Osteocyte (in vitro differentiated cells): ENCODE measurements around the gene ART4. TPM values are rescaled to one million over a fixed set of nuclear protein-coding genes. Genes with fewer than 3 reads are reported as not detected.

Source experiments
- DNase-seq: peaks from one replicate; pipeline ENCODE4 v3.0.0; 2021; ENCODE audit warnings: mixed read lengths; ENCODE audit not compliant: unreplicated experiment; ENCODE audit errors: extremely low spot score
- H3K27ac Mint-ChIP-seq: one replicate; pipeline ENCODE4 v1.8.0; 2021; ENCODE audit warnings: mild to moderate bottlenecking, mixed read lengths; ENCODE audit not compliant: unreplicated experiment
- H3K27me3 Mint-ChIP-seq: one replicate; pipeline ENCODE4 v1.8.0; 2021; ENCODE audit warnings: mixed read lengths; ENCODE audit not compliant: unreplicated experiment
- H3K36me3 Mint-ChIP-seq: one replicate; pipeline ENCODE4 v1.8.0; 2021; ENCODE audit warnings: mixed read lengths; ENCODE audit not compliant: unreplicated experiment
- H3K4me1 Mint-ChIP-seq: one replicate; pipeline ENCODE4 v1.8.0; 2021; ENCODE audit warnings: mixed read lengths; ENCODE audit not compliant: unreplicated experiment
- H3K4me3 Mint-ChIP-seq: one replicate; pipeline ENCODE4 v1.8.0; 2021; ENCODE audit warnings: mild to moderate bottlenecking, moderate library complexity, mixed read lengths; ENCODE audit not compliant: unreplicated experiment
- H3K9me3 Mint-ChIP-seq: one replicate; pipeline ENCODE4 v1.8.0; 2021; ENCODE audit warnings: mixed read lengths; ENCODE audit not compliant: unreplicated experiment
- total RNA-seq: library from RNA; stranded (reverse); gene quantifications from 2 replicates; pipeline ENCODE4 v1.2.1, GENCODE V29; 2021
- TF ChIP-seq, protein P1 (sequence below): fragments of 200-600 bp; sonication (generic); IDR thresholded peaks from 2 replicates; pipeline ENCODE4 v1.5.0; 2021; ENCODE audit warnings: antibody characterized with exemption, mild to moderate bottlenecking, moderate library complexity

Gene ART4
- total RNA-seq, 1 donor from 2014 or later, result not detected

DNA sequence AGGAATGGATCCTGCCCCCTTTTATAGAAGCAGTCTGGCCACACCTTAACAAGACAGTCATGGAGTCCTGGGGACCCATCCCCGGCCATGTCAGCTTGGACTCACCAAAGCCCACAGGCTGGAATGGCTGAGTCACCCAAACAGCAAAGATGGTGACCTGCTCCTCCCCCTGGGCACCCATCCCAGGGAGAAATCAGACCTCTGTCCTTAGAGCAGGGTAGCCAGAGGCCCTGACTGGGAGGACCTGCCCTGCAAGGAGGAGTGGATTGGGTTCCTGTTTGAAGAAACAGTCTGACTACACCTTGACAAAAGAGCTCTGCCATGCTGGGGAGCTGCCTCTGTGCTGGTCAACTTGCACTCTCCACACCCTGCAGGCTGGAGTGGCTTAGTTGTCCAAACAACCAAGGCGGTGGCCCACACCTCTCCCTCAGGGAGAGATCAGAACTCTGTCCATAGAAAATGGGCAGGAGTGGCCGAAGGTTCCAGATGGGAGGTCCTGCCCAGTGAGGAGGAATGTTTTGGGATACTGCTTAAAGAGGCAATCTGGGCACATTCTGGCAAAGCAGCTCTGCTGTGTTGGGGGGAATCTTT lies 25.7 kb upstream of the ART4 start:
- H3K9me3 Mint-ChIP-seq, result peaks cover 15% of the 10 kb centered on the region
- H3K27ac Mint-ChIP-seq, result no peak overlapping the region
- H3K4me3 Mint-ChIP-seq, result no peak overlapping the region
- no peak for DNase-seq
- TF ChIP-seq, protein P1, sequence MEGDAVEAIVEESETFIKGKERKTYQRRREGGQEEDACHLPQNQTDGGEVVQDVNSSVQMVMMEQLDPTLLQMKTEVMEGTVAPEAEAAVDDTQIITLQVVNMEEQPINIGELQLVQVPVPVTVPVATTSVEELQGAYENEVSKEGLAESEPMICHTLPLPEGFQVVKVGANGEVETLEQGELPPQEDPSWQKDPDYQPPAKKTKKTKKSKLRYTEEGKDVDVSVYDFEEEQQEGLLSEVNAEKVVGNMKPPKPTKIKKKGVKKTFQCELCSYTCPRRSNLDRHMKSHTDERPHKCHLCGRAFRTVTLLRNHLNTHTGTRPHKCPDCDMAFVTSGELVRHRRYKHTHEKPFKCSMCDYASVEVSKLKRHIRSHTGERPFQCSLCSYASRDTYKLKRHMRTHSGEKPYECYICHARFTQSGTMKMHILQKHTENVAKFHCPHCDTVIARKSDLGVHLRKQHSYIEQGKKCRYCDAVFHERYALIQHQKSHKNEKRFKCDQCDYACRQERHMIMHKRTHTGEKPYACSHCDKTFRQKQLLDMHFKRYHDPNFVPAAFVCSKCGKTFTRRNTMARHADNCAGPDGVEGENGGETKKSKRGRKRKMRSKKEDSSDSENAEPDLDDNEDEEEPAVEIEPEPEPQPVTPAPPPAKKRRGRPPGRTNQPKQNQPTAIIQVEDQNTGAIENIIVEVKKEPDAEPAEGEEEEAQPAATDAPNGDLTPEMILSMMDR, result no peak
- no peaks in the 10 kb centered on the region for H3K27me3 Mint-ChIP-seq
- no peaks in the 10 kb centered on the region for H3K4me1 Mint-ChIP-seq
- peaks cover 3% of the 10 kb centered on the region for H3K36me3 Mint-ChIP-seq

DNA sequence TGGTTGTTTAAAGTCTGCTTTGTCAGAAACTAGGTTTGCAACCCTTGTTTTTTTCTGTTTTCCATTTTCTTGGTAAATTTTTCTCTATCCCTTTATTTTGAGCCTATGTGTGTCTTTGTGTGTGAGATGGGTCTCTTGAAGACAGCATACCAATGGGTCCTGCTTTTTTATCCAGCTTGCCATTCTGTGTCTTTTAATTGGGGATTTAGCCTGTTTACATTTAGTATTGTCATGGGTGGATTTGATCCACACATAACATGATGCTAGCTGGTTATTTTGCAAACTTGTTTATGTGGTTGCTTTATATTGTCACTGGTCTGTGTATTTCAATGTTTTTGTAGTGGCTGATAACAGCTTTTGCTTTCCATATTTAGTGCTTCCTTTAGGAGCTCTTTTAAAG lies 17.2 kb upstream of the ART4 start:
- Mint-ChIP-seq H3K9me3 (peaks cover 42% of the 10 kb centered on the region), H3K36me3 (peaks cover 5% of the 10 kb centered on the region), H3K4me3 (no peak overlapping the region), H3K4me1 (no peaks in the 10 kb centered on the region), H3K27me3 (no peaks in the 10 kb centered on the region), H3K27ac (no peak overlapping the region)
- TF ChIP-seq, protein P1, result no peak
- no peak for DNase-seq

- Mint-ChIP-seq H3K36me3 (peaks cover 5% of the 10 kb centered on the region), H3K4me1 (peaks cover 14% of the 10 kb centered on the region), H3K27me3 (no peaks in the 10 kb centered on the region), H3K9me3 (peaks cover 42% of the 10 kb centered on the region), H3K27ac (no peak overlapping the region), H3K4me3 (no peak overlapping the region)
- TF ChIP-seq, protein P1, result no peak
- no peak for DNase-seq
Measured at GRCh38 chr12:14858513-14858912, 15.2 kb upstream of the ART4 start.

DNA sequence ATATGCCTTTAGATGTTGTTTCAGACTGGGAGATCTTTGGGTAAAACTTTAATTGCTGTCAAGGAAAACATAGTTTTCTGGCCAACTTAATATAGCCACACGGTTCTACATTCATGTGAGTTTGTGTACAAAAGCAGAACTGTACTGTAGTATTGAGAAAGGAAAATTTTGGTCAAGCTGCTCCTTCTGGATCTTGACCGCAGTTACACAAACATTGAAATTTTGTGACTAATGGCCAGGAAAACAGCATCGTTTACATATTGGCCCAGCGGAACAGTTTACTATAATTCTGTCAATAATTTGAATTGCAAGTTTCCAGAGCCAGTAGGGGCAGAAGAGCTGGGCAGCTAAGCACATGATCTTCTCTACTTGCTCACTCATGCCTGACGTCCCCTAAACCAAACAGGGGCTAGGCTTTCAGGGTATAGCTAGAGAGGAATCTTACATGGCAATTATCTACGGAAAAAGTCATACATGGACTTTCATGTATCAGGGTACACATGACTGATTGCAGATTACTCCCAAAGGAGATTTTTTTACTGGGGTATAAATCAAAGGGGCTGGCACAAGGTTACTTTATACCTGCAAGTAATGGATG lies 11.4 kb upstream of the ART4 start:
- Mint-ChIP-seq H3K27me3 (no peaks in the 10 kb centered on the region), H3K4me1 (peaks cover 19% of the 10 kb centered on the region), H3K4me3 (peak overlapping the region; percentile 7), H3K27ac (peak overlapping the region; percentile 65), H3K36me3 (peaks cover 5% of the 10 kb centered on the region), H3K9me3 (peaks cover 27% of the 10 kb centered on the region)
- TF ChIP-seq, protein P1, result no peak
- no peak for DNase-seq

DNA sequence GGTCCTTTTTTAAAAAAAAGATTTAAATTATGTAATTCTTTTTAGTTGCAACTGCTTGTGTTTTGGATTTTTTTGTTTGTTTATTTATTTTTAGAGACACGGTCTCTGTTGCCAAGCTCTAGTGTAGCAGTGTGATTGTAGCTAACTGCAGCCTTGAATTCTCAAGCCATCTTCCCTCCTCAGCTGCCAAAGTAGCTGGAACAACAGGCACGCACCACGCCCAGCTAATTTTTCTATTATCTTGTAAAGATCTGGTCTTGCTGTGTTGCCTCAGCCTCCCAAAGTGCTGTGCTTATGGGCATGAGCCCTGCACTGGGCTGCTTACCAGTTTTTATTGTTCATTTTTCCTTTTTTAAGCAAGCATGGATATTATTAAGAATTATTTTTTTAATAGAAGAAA lies 10.6 kb upstream of the ART4 start:
- DNase-seq, result no peak
- TF ChIP-seq, protein P1, result no peak
- H3K4me3 Mint-ChIP-seq, result no peak overlapping the region
- H3K9me3 Mint-ChIP-seq, result peaks cover 19% of the 10 kb centered on the region
- peaks cover 24% of the 10 kb centered on the region for H3K4me1 Mint-ChIP-seq
- no peak overlapping the region for H3K27ac Mint-ChIP-seq
- no peaks in the 10 kb centered on the region for H3K27me3 Mint-ChIP-seq
- H3K36me3 Mint-ChIP-seq, result no peaks in the 10 kb centered on the region
